Germinal center (tissue), 1 donor: Measurements from ENCODE around the gene ZNF277.

Experiments
- DNase-seq: peaks from one replicate; pipeline ENCODE4 v3.0.0; 2012; ENCODE audit warnings: mixed read lengths, low spot score

The ZNF277 gene

DNA sequence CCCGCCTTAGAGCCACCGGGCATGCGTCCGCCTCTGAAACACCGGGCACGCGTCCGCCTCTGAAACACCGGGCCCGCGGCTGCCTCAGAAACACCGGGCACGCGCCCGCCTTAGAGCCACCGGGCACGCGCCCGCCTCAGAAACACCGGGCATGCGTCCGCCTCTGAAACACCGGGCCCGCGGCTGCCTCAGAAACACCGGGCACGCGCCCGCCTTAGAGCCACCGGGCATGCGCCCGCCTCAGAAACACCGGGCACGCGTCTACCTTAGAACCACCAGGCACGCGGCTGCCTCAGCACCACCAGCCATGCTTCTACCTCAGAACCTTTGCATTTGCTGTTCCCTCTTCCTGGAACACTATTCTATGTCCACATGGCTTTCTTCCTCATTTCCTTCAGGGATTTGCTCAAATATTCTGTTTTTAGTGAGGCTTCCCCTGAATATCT lies 185.4 kb downstream of the ZNF277 start:
- peak; percentile 31 for DNase-seq
